Keratinocyte (primary cell): ENCODE data around the gene C11orf91. TPM values are rescaled to one million over a fixed set of nuclear protein-coding genes. Genes with fewer than 3 reads are reported as not detected.

Source experiments
- DNase-seq: peaks from one replicate; pipeline ENCODE4 v3.0.0-alpha.2; 2011; ENCODE audit warnings: low read depth, missing footprints, low spot score
- FAIRE-seq: peaks from 2 replicates; lab custom pipeline; 2011; peaks lifted over from hg19 to GRCh38; lab: Jason Lieb, UNC
- H2AFZ ChIP-seq: 2 replicates; pipeline ENCODE4 v1.6.0; 2012; ENCODE audit warnings: low read length, control low read depth, inconsistent platforms; ENCODE audit not compliant: control insufficient read depth
- H3K27ac ChIP-seq: 2 replicates; pipeline ENCODE4 v1.5.1; 2011; ENCODE audit warnings: low read length; ENCODE audit not compliant: control insufficient read depth, insufficient read depth
- H3K27me3 ChIP-seq: 3 replicates; pipeline ENCODE4 v1.6.0; 2011; ENCODE audit warnings: low read length; ENCODE audit not compliant: control insufficient read depth, insufficient read depth; ENCODE audit errors: extremely low read depth
- H3K36me3 ChIP-seq, 2 experiments: 2 replicates in 1 of 2; 3 replicates in 1 of 2; pipeline ENCODE4 v1.5.1; 2011; ENCODE audit warnings: low read length in 2 of 2, mild to moderate bottlenecking in 1 of 2; ENCODE audit not compliant: control insufficient read depth in 2 of 2, insufficient read depth in 2 of 2; ENCODE audit errors: extremely low read depth in 1 of 2
- H3K4me1 ChIP-seq: 3 replicates; pipeline ENCODE4 v1.5.1; 2011; ENCODE audit warnings: low read length; ENCODE audit not compliant: control insufficient read depth, insufficient read depth; ENCODE audit errors: extremely low read depth
- H3K4me2 ChIP-seq: 3 replicates; pipeline ENCODE4 v1.6.0; 2011; ENCODE audit warnings: low read depth, low read length; ENCODE audit not compliant: control insufficient read depth, insufficient read depth; ENCODE audit errors: extremely low read depth
- H3K4me3 ChIP-seq, 3 experiments: fragments of 200-600 bp in 1 of 3; sonication (generic) in 1 of 3; 2 replicates in 2 of 3; 3 replicates in 1 of 3; pipeline ENCODE4 v1.5.1; 2011 to 2016; ENCODE audit warnings: low read length in 3 of 3, mild to moderate bottlenecking in 3 of 3, control low read depth in 2 of 3, inconsistent platforms in 1 of 3, low read depth in 1 of 3, mixed read lengths in 1 of 3, mixed run types in 1 of 3, moderate library complexity in 1 of 3; ENCODE audit not compliant: control insufficient read depth in 2 of 3, insufficient read depth in 2 of 3; ENCODE audit errors: extremely low read depth in 1 of 3
- H3K79me2 ChIP-seq: 2 replicates; pipeline ENCODE4 v1.6.0; 2012; ENCODE audit warnings: low read length; ENCODE audit not compliant: control insufficient read depth, insufficient read depth
- H3K9ac ChIP-seq: 3 replicates; pipeline ENCODE4 v1.6.0; 2011; ENCODE audit warnings: low read length; ENCODE audit not compliant: control insufficient read depth, insufficient read depth; ENCODE audit errors: extremely low read depth
- H3K9me1 ChIP-seq: 3 replicates; pipeline ENCODE4 v1.6.0; 2011; ENCODE audit warnings: low read length; ENCODE audit not compliant: control insufficient read depth, insufficient read depth; ENCODE audit errors: extremely low read depth
- H3K9me3 ChIP-seq: 2 replicates; pipeline ENCODE4 v1.5.1; 2012; ENCODE audit warnings: low read depth, low read length; ENCODE audit not compliant: control insufficient read depth
- H4K20me1 ChIP-seq: 3 replicates; pipeline ENCODE4 v1.6.0; 2011; ENCODE audit warnings: low read length; ENCODE audit not compliant: control insufficient read depth, insufficient read depth; ENCODE audit errors: extremely low read depth
- CTCF ChIP-seq, 3 experiments: IDR thresholded peaks in 1 of 3; conservative IDR thresholded peaks in 1 of 3; optimal IDR thresholded peaks in 1 of 3; 2 replicates in 2 of 3; 3 replicates in 1 of 3; pipeline versions ENCODE3 to v1.5.1; 2011; ENCODE audit warnings: low read length in 3 of 3, mild to moderate bottlenecking in 3 of 3, moderate library complexity in 2 of 3, control low read depth in 1 of 3, inconsistent platforms in 1 of 3; ENCODE audit not compliant: insufficient read depth in 2 of 3; ENCODE audit errors: extremely low read depth in 1 of 3
- EZH2 ChIP-seq: IDR thresholded peaks from one replicate; pipeline ENCODE4 v1.6.1; 2012; ENCODE audit warnings: inconsistent platforms, mild to moderate bottlenecking, low read length, moderate library complexity
- dilution Hi-C: fragments of 300-500 bp; cut with MboI; formaldehyde crosslinking; loops from one replicate; pipeline ENCODE4 v1.7.0; 2020; ENCODE audit warnings: low sequenced_read_pairs; ENCODE audit not compliant: extremely low pct_ligation_motif_present
- polyA plus RNA-seq, 5 experiments: library from polyadenylated mRNA; depleted of rRNA in 3 of 5; stranded (reverse) in 3 of 5; stranded (forward) in 1 of 5; unstranded in 1 of 5; fragments of >200 nt; gene quantifications; 1 replicate in 1 of 5; 2 replicates in 3 of 5; 3 replicates in 1 of 5; pipeline versions ENCODE4 v1.2.1 to v1.2.3, GENCODE V29; 2011 to 2012; ENCODE audit warnings: missing spikeins in 2 of 5, low read depth in 1 of 5, low replicate concordance in 1 of 5

The C11orf91 gene
- polyA plus RNA-seq, 1 donor (not counting 4 experiments of a cell fraction or from before 2014, with no cell fraction given): 0.10 TPM

DNA sequence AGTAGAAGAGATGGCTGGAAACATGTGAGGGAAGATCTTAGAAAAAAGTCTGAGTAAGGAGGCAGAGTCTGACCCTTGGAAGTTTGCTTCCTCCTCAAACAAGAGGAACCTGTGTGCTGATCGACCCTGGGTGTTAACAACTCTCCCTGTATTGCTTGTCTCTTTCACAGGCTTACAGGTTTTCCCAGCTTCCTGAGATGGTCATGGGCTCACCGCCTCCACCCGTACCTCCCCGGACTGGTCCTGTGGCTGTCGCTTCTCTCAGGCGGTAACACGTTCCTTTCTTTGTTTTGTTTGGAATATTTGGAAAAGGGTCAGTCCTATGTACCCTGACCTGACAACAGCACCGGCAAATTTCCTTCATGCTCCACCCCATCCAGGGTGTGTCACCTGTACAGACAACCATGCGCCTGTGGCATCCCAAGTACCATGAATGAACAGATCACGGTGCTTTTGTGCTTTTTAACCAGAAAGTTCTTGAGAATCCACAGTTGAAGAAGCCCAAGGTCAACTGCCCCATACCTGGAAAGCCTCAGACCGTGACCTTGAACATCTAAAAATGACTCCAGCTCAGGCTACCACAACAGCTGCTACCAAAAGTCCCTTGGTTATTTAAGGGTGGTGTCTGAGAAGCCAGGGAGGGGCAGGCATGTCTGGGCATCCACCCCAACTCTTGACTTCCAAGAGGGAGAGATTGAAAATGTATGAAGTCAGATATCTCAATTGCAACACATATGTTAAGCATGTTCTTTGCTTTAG, 44.6 kb downstream of the C11orf91 start:
- peak overlapping the region; percentile 63 for H2AFZ ChIP-seq
- no peak overlapping the region for H3K4me3 ChIP-seq
- H3K27ac ChIP-seq: peak overlapping the region; percentile 19
- H3K36me3 ChIP-seq: no peaks in the 10 kb centered on the region
- no peaks in the 10 kb centered on the region for H3K79me2 ChIP-seq
- no peaks in the 10 kb centered on the region for H4K20me1 ChIP-seq
- no peak for DNase-seq
- H3K9ac ChIP-seq: no peak overlapping the region
- no peaks in the 10 kb centered on the region for H3K9me1 ChIP-seq
- H3K4me2 ChIP-seq: peak overlapping the region; percentile 57
- peak; percentile 56 for FAIRE-seq
- dilution Hi-C loops: no loop called here
- H3K9me3 ChIP-seq: no peaks in the 10 kb centered on the region
- TF ChIP-seq EZH2 (no peak), CTCF (optimal IDR thresholded peaks at IDR 0.05 in 1 of 3, IDR thresholded peaks at IDR 0.05 in 1 of 3, conservative IDR thresholded peaks at IDR 0.05 in 1 of 3; ENCODE audit: extremely low read depth in 1 of 3, insufficient read depth in 2 of 3, low read length in 3 of 3) (no peak)
- no peaks in the 10 kb centered on the region for H3K27me3 ChIP-seq
- H3K4me1 ChIP-seq: peaks cover 21% of the 10 kb centered on the region

GRCh38 chr11:33654594-33654993, 46.0 kb downstream of the C11orf91 start:
- no peaks in the 10 kb centered on the region for H3K79me2 ChIP-seq
- DNase-seq (no peak), FAIRE-seq (no peak)
- H3K9ac ChIP-seq: no peak overlapping the region
- H3K4me1 ChIP-seq: peaks cover 21% of the 10 kb centered on the region
- H3K27ac ChIP-seq: no peak overlapping the region
- H2AFZ ChIP-seq: no peak overlapping the region
- H3K4me2 ChIP-seq: no peak overlapping the region
- no peaks in the 10 kb centered on the region for H3K9me3 ChIP-seq
- H3K4me3 ChIP-seq: no peak overlapping the region
- dilution Hi-C loops: no loop called here
- no peaks in the 10 kb centered on the region for H3K36me3 ChIP-seq
- TF ChIP-seq CTCF (optimal IDR thresholded peaks at IDR 0.05 in 1 of 3, IDR thresholded peaks at IDR 0.05 in 1 of 3, conservative IDR thresholded peaks at IDR 0.05 in 1 of 3; ENCODE audit: extremely low read depth in 1 of 3, insufficient read depth in 2 of 3, low read length in 3 of 3): no peak
- no peak for TF ChIP-seq EZH2
- H3K9me1 ChIP-seq: no peaks in the 10 kb centered on the region
- no peaks in the 10 kb centered on the region for H4K20me1 ChIP-seq
- no peaks in the 10 kb centered on the region for H3K27me3 ChIP-seq
